ENCODE measurements around the gene COL16A1.
A peak's percentile ranks its signal among the peaks of the same experiment; 100 is the strongest.

COL16A1 gene

GRCh38 chr1:31681415-31681814 is 22.4 kb downstream of the COL16A1 start:
- no peak for DNase-seq

- no peak for DNase-seq
Measured at GRCh38 chr1:31679676-31680230, 24.1 kb downstream of the COL16A1 start.

GRCh38 chr1:31679091-31679490 is 24.7 kb downstream of the COL16A1 start:
- DNase-seq = no peak

- no peak for DNase-seq
Measured at GRCh38 chr1:31678681-31679080, 25.1 kb downstream of the COL16A1 start.

- DNase-seq = no peak
Measured at GRCh38 chr1:31677949-31678348, 25.9 kb downstream of the COL16A1 start.

GRCh38 chr1:31677401-31677800 is 26.4 kb downstream of the COL16A1 start:
- DNase-seq = no peak

GRCh38 chr1:31675756-31676155 is 28.1 kb downstream of the COL16A1 start:
- DNase-seq = no peak

GRCh38 chr1:31675161-31675560 is 28.7 kb downstream of the COL16A1 start:
- no peak for DNase-seq

- no peak for DNase-seq
Measured at GRCh38 chr1:31674626-31675025, 29.2 kb downstream of the COL16A1 start.

GRCh38 chr1:31673433-31673832 is 30.4 kb downstream of the COL16A1 start:
- DNase-seq = no peak

GRCh38 chr1:31672986-31673385 is 30.8 kb downstream of the COL16A1 start:
- DNase-seq = no peak

- DNase-seq = no peak
Measured at GRCh38 chr1:31671561-31672201, 32.1 kb downstream of the COL16A1 start.

GRCh38 chr1:31671147-31671546 is 32.7 kb downstream of the COL16A1 start:
- no peak for DNase-seq

- DNase-seq = no peak
Measured at GRCh38 chr1:31670593-31670964, 33.2 kb downstream of the COL16A1 start.

- DNase-seq = peak; percentile 85
Measured at GRCh38 chr1:31669786-31670592, 33.8 kb downstream of the COL16A1 start.

- DNase-seq = no peak
Measured at GRCh38 chr1:31669433-31669785, 34.4 kb downstream of the COL16A1 start.

GRCh38 chr1:31668303-31668883 is 35.4 kb downstream of the COL16A1 start:
- DNase-seq = no peak

GRCh38 chr1:31667065-31667785 is 36.6 kb downstream of the COL16A1 start:
- DNase-seq = no peak

- DNase-seq = peak; percentile 70
Measured at GRCh38 chr1:31666263-31666963, 37.4 kb downstream of the COL16A1 start.

GRCh38 chr1:31665234-31665878 is 38.5 kb downstream of the COL16A1 start:
- no peak for DNase-seq

GRCh38 chr1:31664528-31664927 is 39.3 kb downstream of the COL16A1 start:
- no peak for DNase-seq

All from SHP77 treated with DMSO at 0.1 percent for 48 hours (cell line).